ENCODE results near the gene PSMA4. TPM values are rescaled to one million over a fixed set of nuclear protein-coding genes. Genes with fewer than 3 reads are reported as not detected.

The PSMA4 gene
- total RNA-seq (102 TPM), polyA plus RNA-seq (100 to 1,000 TPM; 249 to 331 (median 291) TPM)

DNA sequence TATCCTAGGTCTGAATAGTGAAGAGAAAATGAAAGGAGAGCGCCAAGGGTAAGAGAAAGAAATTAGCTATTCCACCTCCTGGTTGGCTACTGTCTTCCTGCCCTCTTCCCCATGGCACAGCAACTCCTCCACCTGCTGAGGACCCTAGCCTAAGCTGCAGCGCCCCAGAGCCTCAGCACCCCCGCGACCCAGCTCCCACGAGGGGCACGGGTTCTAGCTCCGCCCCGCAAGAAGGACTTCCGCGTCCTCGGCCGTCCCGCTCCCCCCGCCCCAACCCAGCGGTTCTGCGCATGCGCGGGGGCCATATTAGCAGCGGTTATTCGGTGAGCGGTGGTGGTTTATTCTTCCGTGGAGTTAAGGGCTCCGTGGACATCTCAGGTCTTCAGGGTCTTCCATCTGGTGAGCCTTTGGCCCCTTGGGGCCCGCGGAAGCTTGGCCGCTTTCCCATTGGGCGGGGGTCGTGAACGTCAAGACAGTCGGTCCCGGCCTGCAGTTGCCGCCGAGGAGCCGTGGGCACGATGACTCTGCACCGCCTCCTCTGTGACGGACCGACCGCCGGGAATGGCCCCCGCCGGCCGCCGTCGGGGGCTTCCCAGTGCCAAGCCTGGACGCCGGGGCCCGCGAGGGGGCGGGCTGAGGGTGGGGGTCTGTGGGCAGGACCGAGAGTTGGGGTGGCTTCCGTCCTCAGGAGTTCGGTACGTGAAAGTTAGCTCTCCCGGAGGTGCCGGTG lies at the start of gene PSMA4:
PSMA4 (plus strand) TSS at position 304 of the 730 bp plus-strand sequence. CDS start 1,484 bp downstream, outside the sequence.
- Histone ChIP-seq H3K27me3 (ENCODE audit: control insufficient read depth, insufficient read depth, low read length) (no peaks in the 10 kb centered on the region), H3K27ac (ENCODE audit: insufficient read depth, low read length, poor library complexity, severe bottlenecking) (peak within 1 kb of the TSS; percentile 96), H3K36me3 (ENCODE audit: control insufficient read depth, insufficient read depth, low read length) (peaks cover 30% of the 10 kb centered on the region), H3K4me3 (ENCODE audit: low read depth, low read length) (peak within 1 kb of the TSS; percentile 99), H3K9me3 (ENCODE audit: control insufficient read depth in 2 of 2, low read length in 2 of 2) (no peaks in the 10 kb centered on the region), H3K4me1 (ENCODE audit: control insufficient read depth, insufficient read depth, low read length, poor library complexity, severe bottlenecking) (peaks cover 31% of the 10 kb centered on the region)
- Mint-ChIP-seq H3K4me3 (peak within 1 kb of the TSS; percentile 88 to 97 (median 95)), H3K36me3 (peaks cover 18% of the 10 kb centered on the region), H3K4me1 (peaks cover 6 to 40% (median 26%) of the 10 kb centered on the region in 4 donors), H3K27me3 (peaks cover 6% of the 10 kb centered on the region), H3K27ac (peak within 1 kb of the TSS; percentile 96 to 99 (median 99)), H3K9me3 (no peaks in the 10 kb centered on the region)
- DNase-seq (peak; percentile 91 to 94 (median 94)), ATAC-seq (ENCODE audit: low read depth in 2 of 2) (peak; percentile 81 to 83)

- Mint-ChIP-seq H3K27me3 (no peaks in the 10 kb centered on the region), H3K4me3 (no peak overlapping the region), H3K27ac (peak overlapping the region in 1 of 3 donors; percentile 15), H3K36me3 (peaks cover 57% of the 10 kb centered on the region), H3K9me3 (no peaks in the 10 kb centered on the region), H3K4me1 (peaks cover 0 to 9% (median 0%) of the 10 kb centered on the region in 4 donors)
- Histone ChIP-seq H3K27ac (ENCODE audit: insufficient read depth, low read length, poor library complexity, severe bottlenecking) (no peak overlapping the region), H3K36me3 (ENCODE audit: control insufficient read depth, insufficient read depth, low read length) (peaks cover 84% of the 10 kb centered on the region), H3K9me3 (ENCODE audit: control insufficient read depth in 2 of 2, low read length in 2 of 2) (no peaks in the 10 kb centered on the region), H3K4me1 (ENCODE audit: control insufficient read depth, insufficient read depth, low read length, poor library complexity, severe bottlenecking) (no peaks in the 10 kb centered on the region), H3K27me3 (ENCODE audit: control insufficient read depth, insufficient read depth, low read length) (no peaks in the 10 kb centered on the region), H3K4me3 (ENCODE audit: low read depth, low read length) (no peak overlapping the region)
- DNase-seq (no peak), ATAC-seq (ENCODE audit: low read depth in 2 of 2) (no peak)
Observed at GRCh38 chr15:78492872-78493271, 47.4 kb upstream of the PSMA4 start.

DNA sequence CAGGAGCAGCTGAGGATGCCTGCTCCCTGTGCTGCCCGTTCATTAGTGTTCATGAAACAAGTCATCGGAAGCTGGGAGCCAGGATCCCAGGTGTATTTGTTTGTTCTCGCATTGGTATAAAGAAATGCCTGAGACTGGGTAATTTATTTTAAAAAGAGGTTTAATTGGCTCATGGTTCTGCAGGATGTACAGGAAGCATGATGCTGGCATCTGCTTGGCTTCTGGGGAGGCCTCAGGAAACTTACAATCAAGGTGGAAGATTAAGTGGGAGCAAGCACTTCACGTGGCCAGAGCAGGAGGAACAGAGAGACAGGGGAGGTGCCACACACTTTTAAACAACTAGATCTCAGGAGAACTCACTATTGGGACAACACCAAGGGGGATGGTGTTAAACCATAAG lies 38.4 kb upstream of the PSMA4 start:
- Histone ChIP-seq H3K27ac (ENCODE audit: insufficient read depth, low read length, poor library complexity, severe bottlenecking) (no peak overlapping the region), H3K27me3 (ENCODE audit: control insufficient read depth, insufficient read depth, low read length) (no peaks in the 10 kb centered on the region), H3K4me1 (ENCODE audit: control insufficient read depth, insufficient read depth, low read length, poor library complexity, severe bottlenecking) (peaks cover 1% of the 10 kb centered on the region), H3K4me3 (ENCODE audit: low read depth, low read length) (no peak overlapping the region), H3K36me3 (ENCODE audit: control insufficient read depth, insufficient read depth, low read length) (peaks cover 26% of the 10 kb centered on the region), H3K9me3 (ENCODE audit: control insufficient read depth in 2 of 2, low read length in 2 of 2) (no peaks in the 10 kb centered on the region)
- H3K9me3 Mint-ChIP-seq = peaks cover 0 to 4% (median 0%) of the 10 kb centered on the region in 7 donors
- no peak for ATAC-seq (ENCODE audit: low read depth in 2 of 2)
- no peak for DNase-seq
- peaks cover 5 to 12% (median 6%) of the 10 kb centered on the region in 4 donors for H3K4me1 Mint-ChIP-seq
- peaks cover 20% of the 10 kb centered on the region for H3K36me3 Mint-ChIP-seq
- no peaks in the 10 kb centered on the region for H3K27me3 Mint-ChIP-seq
- peak overlapping the region in 1 of 3 donors; percentile 18 for H3K27ac Mint-ChIP-seq
- H3K4me3 Mint-ChIP-seq = no peak overlapping the region

DNA sequence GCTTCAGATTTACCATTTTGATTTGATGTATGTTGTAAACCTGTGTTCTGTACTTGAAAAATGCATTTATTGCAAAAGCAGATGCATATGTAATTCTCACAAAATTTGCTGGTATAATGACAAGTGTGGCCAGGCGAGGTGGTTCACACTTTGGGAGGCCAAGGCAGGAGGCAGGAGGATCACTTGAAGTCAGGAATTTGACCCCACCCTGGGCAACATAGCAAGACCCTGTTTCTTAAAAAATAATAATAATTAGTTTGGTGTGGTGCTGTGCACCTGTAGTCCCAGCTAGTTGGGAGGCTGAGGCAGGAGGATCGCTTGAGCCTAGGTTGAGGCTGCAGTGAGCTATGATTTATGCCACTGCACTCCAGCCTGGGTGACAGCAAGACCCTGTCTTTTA lies 37.6 kb upstream of the PSMA4 start:
- Mint-ChIP-seq H3K27ac (peak overlapping the region in 1 of 3 donors; percentile 18), H3K4me1 (peaks cover 5 to 12% (median 8%) of the 10 kb centered on the region in 4 donors), H3K27me3 (peaks cover under 1% of the 10 kb centered on the region), H3K9me3 (peaks cover 0 to 4% (median 0%) of the 10 kb centered on the region in 7 donors), H3K36me3 (peaks cover 13% of the 10 kb centered on the region), H3K4me3 (no peak overlapping the region)
- peaks cover 19% of the 10 kb centered on the region for H3K36me3 ChIP-seq (ENCODE audit: control insufficient read depth, insufficient read depth, low read length)
- no peak overlapping the region for H3K27ac ChIP-seq (ENCODE audit: insufficient read depth, low read length, poor library complexity, severe bottlenecking)
- no peaks in the 10 kb centered on the region for H3K9me3 ChIP-seq (ENCODE audit: control insufficient read depth in 2 of 2, low read length in 2 of 2)
- H3K27me3 ChIP-seq (ENCODE audit: control insufficient read depth, insufficient read depth, low read length) = no peaks in the 10 kb centered on the region
- no peak for DNase-seq
- peaks cover 9% of the 10 kb centered on the region for H3K4me1 ChIP-seq (ENCODE audit: control insufficient read depth, insufficient read depth, low read length, poor library complexity, severe bottlenecking)
- ATAC-seq (ENCODE audit: low read depth in 2 of 2) = no peak
- H3K4me3 ChIP-seq (ENCODE audit: low read depth, low read length) = no peak overlapping the region

GRCh38 chr15:78506971-78507830 lies 33.0 kb upstream of the PSMA4 start, which contains the start of gene HYKK:
TSS of gene HYKK (plus strand) at chr15:78507577. CDS start at chr15:78513089, 5,512 bp downstream.
- H3K27ac ChIP-seq (ENCODE audit: insufficient read depth, low read length, poor library complexity, severe bottlenecking) = no peak within 1 kb of the TSS

GRCh38 chr15:78507831-78508160 lies 32.4 kb upstream of the PSMA4 start:
- peak overlapping the region; percentile 45 for H3K4me3 ChIP-seq (ENCODE audit: low read depth, low read length)
- no peak overlapping the region for H3K27ac ChIP-seq (ENCODE audit: insufficient read depth, low read length, poor library complexity, severe bottlenecking)
- Mint-ChIP-seq H3K4me1 (peaks cover 9 to 29% (median 11%) of the 10 kb centered on the region in 4 donors), H3K27ac (peak overlapping the region in 1 of 3 donors; percentile 82), H3K27me3 (peaks cover 15% of the 10 kb centered on the region), H3K9me3 (no peaks in the 10 kb centered on the region), H3K36me3 (no peaks in the 10 kb centered on the region), H3K4me3 (peak overlapping the region; percentile 67 to 93 (median 82))
- H3K4me1 ChIP-seq (ENCODE audit: control insufficient read depth, insufficient read depth, low read length, poor library complexity, severe bottlenecking) = peaks cover 27% of the 10 kb centered on the region
- no peaks in the 10 kb centered on the region for H3K9me3 ChIP-seq (ENCODE audit: control insufficient read depth in 2 of 2, low read length in 2 of 2)
- H3K27me3 ChIP-seq (ENCODE audit: control insufficient read depth, insufficient read depth, low read length) = peaks cover 4% of the 10 kb centered on the region
- DNase-seq (no peak), ATAC-seq (ENCODE audit: low read depth in 2 of 2) (peak; percentile 19 to 27)
- H3K36me3 ChIP-seq (ENCODE audit: control insufficient read depth, insufficient read depth, low read length) = no peaks in the 10 kb centered on the region

More at GRCh38 chr15:78506971-78507830, 33.0 kb upstream of the PSMA4 start, which contains the start of gene HYKK:
- Mint-ChIP-seq H3K9me3 (peaks cover 0 to under 1% (median 0%) of the 10 kb centered on the region in 7 donors), H3K27ac (peak within 1 kb of the TSS; percentile 61 to 83 (median 82)), H3K4me3 (peak within 1 kb of the TSS; percentile 67 to 93 (median 82)), H3K4me1 (peaks cover 9 to 29% (median 11%) of the 10 kb centered on the region in 4 donors), H3K36me3 (peaks cover under 1% of the 10 kb centered on the region), H3K27me3 (peaks cover 15% of the 10 kb centered on the region)
- ATAC-seq (ENCODE audit: low read depth in 2 of 2) (peak; percentile 76 to 77), DNase-seq (peak; percentile 55 to 88 (median 64))
- Histone ChIP-seq H3K4me3 (ENCODE audit: low read depth, low read length) (peak within 1 kb of the TSS; percentile 45), H3K9me3 (ENCODE audit: control insufficient read depth in 2 of 2, low read length in 2 of 2) (no peaks in the 10 kb centered on the region), H3K36me3 (ENCODE audit: control insufficient read depth, insufficient read depth, low read length) (no peaks in the 10 kb centered on the region), H3K27me3 (ENCODE audit: control insufficient read depth, insufficient read depth, low read length) (peaks cover 4% of the 10 kb centered on the region), H3K4me1 (ENCODE audit: control insufficient read depth, insufficient read depth, low read length, poor library complexity, severe bottlenecking) (peaks cover 27% of the 10 kb centered on the region)

- H3K36me3 ChIP-seq (ENCODE audit: control insufficient read depth, insufficient read depth, low read length) = no peaks in the 10 kb centered on the region
- no peak for DNase-seq
- H3K9me3 Mint-ChIP-seq = no peaks in the 10 kb centered on the region
- H3K27ac Mint-ChIP-seq = peak overlapping the region in 1 of 3 donors; percentile 82
- H3K4me1 Mint-ChIP-seq = peaks cover 9 to 29% (median 11%) of the 10 kb centered on the region in 4 donors
- no peaks in the 10 kb centered on the region for H3K36me3 Mint-ChIP-seq
- peaks cover 27% of the 10 kb centered on the region for H3K4me1 ChIP-seq (ENCODE audit: control insufficient read depth, insufficient read depth, low read length, poor library complexity, severe bottlenecking)
- no peak for ATAC-seq (ENCODE audit: low read depth in 2 of 2)
- H3K4me3 ChIP-seq (ENCODE audit: low read depth, low read length) = peak overlapping the region; percentile 45
- H3K27ac ChIP-seq (ENCODE audit: insufficient read depth, low read length, poor library complexity, severe bottlenecking) = no peak overlapping the region
- H3K4me3 Mint-ChIP-seq = peak overlapping the region; percentile 67 to 93 (median 82)
- H3K9me3 ChIP-seq (ENCODE audit: control insufficient read depth in 2 of 2, low read length in 2 of 2) = no peaks in the 10 kb centered on the region
- H3K27me3 Mint-ChIP-seq = peaks cover 15% of the 10 kb centered on the region
- H3K27me3 ChIP-seq (ENCODE audit: control insufficient read depth, insufficient read depth, low read length) = peaks cover 4% of the 10 kb centered on the region
Observed at GRCh38 chr15:78508272-78508671, 32.0 kb upstream of the PSMA4 start.
